ENCODE data around the gene MEGF9.

DNA sequence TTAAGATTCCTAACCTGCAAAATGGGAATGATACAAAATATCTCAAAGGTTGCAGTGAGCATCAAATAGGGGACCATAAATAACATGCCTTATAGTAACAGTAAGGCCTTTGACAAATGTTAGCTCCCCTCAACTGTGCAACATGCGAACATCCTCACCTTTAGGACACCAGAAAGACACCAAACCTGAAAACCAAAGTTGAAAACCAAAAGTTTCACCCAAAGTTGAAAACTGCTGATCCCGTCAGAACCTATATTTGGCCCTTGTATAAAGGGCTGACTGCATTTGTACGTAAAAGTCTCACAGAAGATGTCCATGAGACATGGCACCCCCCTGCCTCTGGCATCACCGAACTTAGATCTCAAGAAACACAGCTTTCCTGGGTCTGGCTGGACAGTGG is 146.4 kb downstream of the MEGF9 start:
- no peak for TF ChIP-seq CTCF (IDR thresholded peaks at IDR 0.05)
- no peak for TF ChIP-seq POLR2A (IDR thresholded peaks at IDR 0.05)

Measured in thyroid gland (tissue), 4 donors.